PC-3 (cell line): Measurements from ENCODE around the gene TCF20.

Experiments used
- CTCF ChIP-seq: fragments of 300-600 bp; sonication (generic); conservative IDR thresholded peaks from 2 replicates; pipeline ENCODE4 v1.5.1; 2017; ENCODE audit warnings: antibody characterized with exemption, low read depth, mild to moderate bottlenecking, low read length
- EZH2 ChIP-seq: fragments of 300-600 bp; sonication (generic); IDR thresholded peaks from one replicate; pipeline ENCODE4 v1.6.1; 2017; ENCODE audit warnings: antibody characterized with exemption, mild to moderate bottlenecking, low read length; ENCODE audit not compliant: unreplicated experiment
- EZH2phosphoT487 ChIP-seq: fragments of 300-600 bp; sonication (generic); IDR thresholded peaks from 2 replicates; pipeline ENCODE4 v1.6.1; 2018; ENCODE audit warnings: mild to moderate bottlenecking, antibody characterized with exemption, low read length, borderline replicate concordance

DNA sequence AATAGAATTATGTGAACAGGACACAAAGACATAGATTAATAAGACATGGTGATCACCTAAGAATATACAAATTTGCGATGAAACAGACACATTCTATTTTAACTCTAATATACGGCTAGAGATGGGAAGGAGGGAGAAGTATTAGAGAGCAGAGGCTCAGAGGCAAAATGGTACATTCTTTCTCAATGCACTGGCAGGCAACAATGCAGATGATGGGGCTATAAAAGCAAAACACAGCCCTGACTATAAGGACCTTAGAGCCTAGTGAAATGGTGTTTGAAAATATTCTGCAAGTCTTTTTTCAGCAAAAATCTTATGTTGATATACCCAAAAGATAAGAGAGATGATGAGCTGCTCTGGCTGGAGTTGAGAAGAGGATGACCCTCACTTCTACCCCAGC is 13.1 kb downstream of the TCF20 start:
- TF ChIP-seq CTCF: no peak
- no peak for TF ChIP-seq EZH2
- no peak for TF ChIP-seq EZH2phosphoT487
